H9 (cell line): Measurements from ENCODE around the gene CATSPERE. TPM values are rescaled to one million over a fixed set of nuclear protein-coding genes. Genes with fewer than 3 reads are reported as not detected.
A peak's percentile ranks its signal among the peaks of the same experiment; 100 is the strongest.

Source experiments
- DNase-seq: peaks from one replicate; pipeline ENCODE4 v3.0.0-alpha.2; 2017
- H2AFZ ChIP-seq: one replicate; pipeline ENCODE4 v1.6.1; 2013; ENCODE audit warnings: mild to moderate bottlenecking, low read length, control low read depth, moderate library complexity
- H2AK5ac ChIP-seq: 2 replicates; pipeline ENCODE4 v1.6.1; 2013; ENCODE audit warnings: low read length, control low read depth, mixed read lengths; ENCODE audit not compliant: insufficient read length
- H2BK120ac ChIP-seq: one replicate; pipeline ENCODE4 v1.6.1; 2013; ENCODE audit warnings: low read depth, mild to moderate bottlenecking, low read length, control low read depth, inconsistent platforms; ENCODE audit not compliant: poor library complexity, severe bottlenecking
- H2BK12ac ChIP-seq: 2 replicates; pipeline ENCODE4 v1.6.1; 2013; ENCODE audit warnings: low read length, control low read depth, mixed read lengths, low read depth; ENCODE audit not compliant: insufficient read length
- H2BK15ac ChIP-seq: 2 replicates; pipeline ENCODE4 v1.6.1; 2013; ENCODE audit warnings: low read depth, low read length, control low read depth
- H2BK20ac ChIP-seq: one replicate; pipeline ENCODE4 v1.6.1; 2013; ENCODE audit warnings: low read depth, mild to moderate bottlenecking, low read length, control low read depth, inconsistent platforms; ENCODE audit not compliant: poor library complexity, severe bottlenecking
- H2BK5ac ChIP-seq: 2 replicates; pipeline ENCODE4 v1.6.1; 2013; ENCODE audit warnings: low read length, control low read depth, mixed read lengths; ENCODE audit not compliant: insufficient read length
- H3K14ac ChIP-seq: 2 replicates; pipeline ENCODE4 v1.6.1; 2013; ENCODE audit warnings: low read length, control low read depth; ENCODE audit not compliant: insufficient read depth
- H3K18ac ChIP-seq: 2 replicates; pipeline ENCODE4 v1.6.1; 2013; ENCODE audit warnings: low read depth, mild to moderate bottlenecking, mixed read lengths, low read length, control low read depth; ENCODE audit not compliant: insufficient read length
- H3K23ac ChIP-seq: 2 replicates; pipeline ENCODE4 v1.6.1; 2013; ENCODE audit warnings: low read length, control low read depth, mixed read lengths, low read depth; ENCODE audit not compliant: insufficient read length
- H3K23me2 ChIP-seq: 2 replicates; pipeline ENCODE4 v1.6.1; 2013; ENCODE audit warnings: low read depth, mild to moderate bottlenecking, mixed read lengths, low read length, control low read depth; ENCODE audit not compliant: insufficient read length, poor library complexity, severe bottlenecking
- H3K27ac ChIP-seq: 2 replicates; pipeline ENCODE4 v1.5.1; 2013; ENCODE audit warnings: low read length, control low read depth, mixed read lengths, low read depth; ENCODE audit not compliant: insufficient read length
- H3K27me3 ChIP-seq: 2 replicates; pipeline ENCODE4 v1.6.1; 2013; ENCODE audit warnings: low read length, control low read depth, inconsistent platforms; ENCODE audit not compliant: insufficient read depth
- H3K4ac ChIP-seq: 2 replicates; pipeline ENCODE4 v1.6.1; 2013; ENCODE audit warnings: low read depth, mild to moderate bottlenecking, control low read depth, inconsistent platforms, low read length, moderate library complexity
- H3K4me1 ChIP-seq: 2 replicates; pipeline ENCODE4 v1.6.1; 2013; ENCODE audit warnings: low read length, control low read depth, inconsistent platforms; ENCODE audit not compliant: insufficient read depth
- H3K4me2 ChIP-seq: 2 replicates; pipeline ENCODE4 v1.6.1; 2013; ENCODE audit warnings: low read length, control low read depth, mixed read lengths; ENCODE audit not compliant: insufficient read length, insufficient read depth
- H3K56ac ChIP-seq: 2 replicates; pipeline ENCODE4 v1.6.1; 2013; ENCODE audit warnings: low read depth, mild to moderate bottlenecking, mixed read lengths, low read length, control low read depth; ENCODE audit not compliant: insufficient read length
- H3K79me1 ChIP-seq: 2 replicates; pipeline ENCODE4 v1.6.1; 2013; ENCODE audit warnings: low read depth, mild to moderate bottlenecking, moderate library complexity, low read length, control low read depth, inconsistent platforms; ENCODE audit not compliant: insufficient read depth, poor library complexity, severe bottlenecking
- H3K79me2 ChIP-seq: 2 replicates; pipeline ENCODE4 v1.6.1; 2013; ENCODE audit warnings: low read length, control low read depth, inconsistent platforms; ENCODE audit not compliant: insufficient read depth
- H3K9ac ChIP-seq: 2 replicates; pipeline ENCODE4 v1.6.1; 2013; ENCODE audit warnings: low read length, control low read depth, mixed read lengths; ENCODE audit not compliant: insufficient read length; ENCODE audit errors: extremely low read depth
- H3K9me3 ChIP-seq: one replicate; pipeline ENCODE4 v1.6.1; 2013; ENCODE audit warnings: low read depth, low read length, inconsistent platforms; ENCODE audit not compliant: control insufficient read depth
- H3T11ph ChIP-seq: one replicate; pipeline ENCODE4 v1.6.1; 2013; ENCODE audit warnings: mild to moderate bottlenecking, low read length, control low read depth, inconsistent platforms
- H4K20me1 ChIP-seq: one replicate; pipeline ENCODE4 v1.6.1; 2013; ENCODE audit not compliant: control insufficient read depth, insufficient read length, insufficient read depth
- H4K5ac ChIP-seq: 2 replicates; pipeline ENCODE4 v1.6.1; 2013; ENCODE audit warnings: low read depth, mild to moderate bottlenecking, mixed read lengths, low read length, control low read depth; ENCODE audit not compliant: insufficient read length
- H4K8ac ChIP-seq: replicated peaks from 2 replicates; pipeline ENCODE4 v1.6.1; 2013; ENCODE audit warnings: low read length, control low read depth, mixed read lengths, low read depth; ENCODE audit not compliant: insufficient read length
- H4K91ac ChIP-seq: 2 replicates; pipeline ENCODE4 v1.6.1; 2013; ENCODE audit warnings: low read depth, mild to moderate bottlenecking, moderate library complexity, mixed read lengths, low read length, control low read depth; ENCODE audit not compliant: insufficient read length
- H3K27ac Mint-ChIP-seq, 3 experiments: 2 replicates in 2 of 3; 3 replicates in 1 of 3; pipeline ENCODE4 v1.8.0; 2020 to 2021; ENCODE audit warnings: mixed read lengths in 3 of 3, mild to moderate bottlenecking in 1 of 3, moderate library complexity in 1 of 3
- H3K27me3 Mint-ChIP-seq: 2 replicates; pipeline ENCODE4 v1.8.0; 2021; ENCODE audit warnings: low read depth, mild to moderate bottlenecking, moderate library complexity, mixed read lengths
- H3K36me3 Mint-ChIP-seq, 3 experiments: 2 replicates in 2 of 3; 3 replicates in 1 of 3; pipeline ENCODE4 v1.8.0; 2020 to 2021; ENCODE audit warnings: low read depth in 3 of 3, mixed read lengths in 3 of 3; ENCODE audit not compliant: insufficient read depth in 1 of 3
- H3K4me1 Mint-ChIP-seq, 2 experiments: 2 replicates each; pipeline ENCODE4 v1.8.0; 2020; ENCODE audit warnings: mixed read lengths in 2 of 2
- H3K4me3 Mint-ChIP-seq, 2 experiments: 2 replicates in 1 of 2; 3 replicates in 1 of 2; pipeline ENCODE4 v1.8.0; 2020 to 2021; ENCODE audit warnings: mild to moderate bottlenecking in 2 of 2, mixed read lengths in 2 of 2, moderate library complexity in 1 of 2
- H3K9me3 Mint-ChIP-seq, 2 experiments: 2 replicates in 1 of 2; 3 replicates in 1 of 2; pipeline ENCODE4 v1.8.0; 2020; ENCODE audit warnings: mild to moderate bottlenecking in 2 of 2, mixed read lengths in 2 of 2, moderate library complexity in 1 of 2
- WGBS: extraction: QIAGEN DNeasy Blood & Tissue Kit; methylation state at CpG from one replicate; pipeline ENCODE4 v1.1.7; 2013; ENCODE audit warnings: missing lambda C conversion rate, low lambda C conversion rate, mixed read lengths; ENCODE audit not compliant: insufficient read length; ENCODE audit errors: extremely low coverage; 5-methylcytosine and 5-hydroxymethylcytosine counted together
- total RNA-seq: library from RNA; stranded (reverse); gene quantifications from 2 replicates; pipeline ENCODE4 v1.2.1, GENCODE V29; 2021
- TF ChIP-seq, protein P1 (sequence below): fragments of 200-600 bp; sonication (generic); conservative IDR thresholded peaks from 3 replicates; pipeline ENCODE4 v1.8.0; 2021; ENCODE audit warnings: antibody characterized with exemption, mild to moderate bottlenecking

Gene CATSPERE
- total RNA-seq, 1 experiment from 2014 or later: 0.31 TPM

DNA sequence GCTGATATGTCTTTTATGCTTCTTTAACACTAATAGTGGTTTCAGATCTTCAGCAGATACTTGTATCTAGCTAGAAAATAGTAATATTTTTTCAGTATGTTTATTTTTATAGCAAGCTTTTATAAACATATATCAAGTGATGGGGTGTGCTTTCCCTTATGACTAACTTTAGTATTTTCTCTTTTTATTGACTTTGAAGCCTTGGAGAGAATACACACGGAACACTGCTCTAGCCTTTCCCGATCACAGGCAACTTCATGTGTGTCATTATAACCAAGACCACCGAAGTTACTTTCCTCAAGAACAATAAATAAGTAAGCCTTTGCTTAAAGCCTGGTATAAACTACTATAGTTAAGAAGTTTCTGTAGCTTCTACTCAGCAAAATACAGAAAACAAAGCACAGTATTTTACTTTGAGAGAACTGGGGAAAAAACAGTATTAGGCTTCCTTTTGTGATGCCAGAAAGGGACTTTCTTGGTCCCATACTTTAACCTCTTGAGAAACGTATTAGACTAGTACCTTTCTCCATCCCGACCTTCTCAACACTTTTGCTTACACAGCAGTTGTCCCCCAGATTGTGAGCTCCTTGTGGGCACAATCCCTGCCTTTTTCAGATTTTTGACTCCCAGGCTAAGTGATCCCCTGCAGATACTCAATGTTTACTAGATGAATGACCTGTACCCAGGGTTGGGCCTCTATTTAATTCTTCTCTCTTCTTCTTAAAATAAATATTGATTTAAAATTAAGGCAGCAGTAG is 12.6 kb upstream of the CATSPERE start:
- Histone ChIP-seq H3K23me2 (peaks cover 12% of the 10 kb centered on the region), H4K20me1 (no peaks in the 10 kb centered on the region), H3K56ac (no peak overlapping the region), H2AFZ (no peak overlapping the region), H4K8ac (no peak overlapping the region), H3T11ph (no peak overlapping the region), H3K4me2 (peak overlapping the region; percentile 48), H2BK120ac (no peak overlapping the region), H2BK20ac (no peak overlapping the region), H3K4ac (no peak overlapping the region), H4K5ac (no peak overlapping the region), H3K79me2 (peaks cover 31% of the 10 kb centered on the region; the same call in 1 of the 2 replicates), H2BK5ac (no peak overlapping the region), H3K23ac (no peak overlapping the region), H3K9me3 (no peaks in the 10 kb centered on the region), H3K27ac (no peak overlapping the region), H3K18ac (no peak overlapping the region), H3K9ac (no peak overlapping the region), H3K27me3 (no peaks in the 10 kb centered on the region), H3K14ac (no peak overlapping the region), H3K79me1 (peaks cover 5% of the 10 kb centered on the region), H2BK15ac (no peak overlapping the region), H2AK5ac (no peak overlapping the region), H4K91ac (no peak overlapping the region), H2BK12ac (no peak overlapping the region), H3K4me1 (peaks cover 13% of the 10 kb centered on the region; the same call in 1 of the 2 replicates)
- WGBS: no CpG with 5 or more reads among the region's 5 CpGs
- Mint-ChIP-seq H3K4me1 (peaks cover 59 to 62% of the 10 kb centered on the region in 2 experiments), H3K9me3 (no peaks in the 10 kb centered on the region; a peak in 2 of 5 replicates), H3K36me3 (peaks cover 4 to 19% (median 12%) of the 10 kb centered on the region in 3 experiments; a peak in 6 of 7 replicates), H3K4me3 (peak overlapping the region; percentile 21 to 66; a peak in 4 of 5 replicates), H3K27me3 (no peaks in the 10 kb centered on the region), H3K27ac (peak overlapping the region in 2 of 3 experiments; percentile 48 to 61; a peak in 3 of 7 replicates)
- TF ChIP-seq, protein P1, sequence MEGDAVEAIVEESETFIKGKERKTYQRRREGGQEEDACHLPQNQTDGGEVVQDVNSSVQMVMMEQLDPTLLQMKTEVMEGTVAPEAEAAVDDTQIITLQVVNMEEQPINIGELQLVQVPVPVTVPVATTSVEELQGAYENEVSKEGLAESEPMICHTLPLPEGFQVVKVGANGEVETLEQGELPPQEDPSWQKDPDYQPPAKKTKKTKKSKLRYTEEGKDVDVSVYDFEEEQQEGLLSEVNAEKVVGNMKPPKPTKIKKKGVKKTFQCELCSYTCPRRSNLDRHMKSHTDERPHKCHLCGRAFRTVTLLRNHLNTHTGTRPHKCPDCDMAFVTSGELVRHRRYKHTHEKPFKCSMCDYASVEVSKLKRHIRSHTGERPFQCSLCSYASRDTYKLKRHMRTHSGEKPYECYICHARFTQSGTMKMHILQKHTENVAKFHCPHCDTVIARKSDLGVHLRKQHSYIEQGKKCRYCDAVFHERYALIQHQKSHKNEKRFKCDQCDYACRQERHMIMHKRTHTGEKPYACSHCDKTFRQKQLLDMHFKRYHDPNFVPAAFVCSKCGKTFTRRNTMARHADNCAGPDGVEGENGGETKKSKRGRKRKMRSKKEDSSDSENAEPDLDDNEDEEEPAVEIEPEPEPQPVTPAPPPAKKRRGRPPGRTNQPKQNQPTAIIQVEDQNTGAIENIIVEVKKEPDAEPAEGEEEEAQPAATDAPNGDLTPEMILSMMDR: no peak
- no peak for DNase-seq
